GM12865 (cell line): ENCODE measurements around the gene B3GALNT1.

Source experiments
- DNase-seq: peaks from one replicate; pipeline ENCODE4 v3.0.0; 2010; ENCODE audit warnings: low read depth
- H3K4me3 ChIP-seq: 2 replicates; pipeline ENCODE4 v1.5.1; 2011; ENCODE audit warnings: mild to moderate bottlenecking, low read depth, low read length, control low read depth
- TF ChIP-seq, protein P1 (sequence below): IDR thresholded peaks from 2 replicates; pipeline ENCODE4 v1.5.1; 2011; ENCODE audit warnings: low read length, control low read depth, low read depth, inconsistent platforms; ENCODE audit not compliant: insufficient read depth; ENCODE audit errors: missing control alignments

Gene B3GALNT1

DNA sequence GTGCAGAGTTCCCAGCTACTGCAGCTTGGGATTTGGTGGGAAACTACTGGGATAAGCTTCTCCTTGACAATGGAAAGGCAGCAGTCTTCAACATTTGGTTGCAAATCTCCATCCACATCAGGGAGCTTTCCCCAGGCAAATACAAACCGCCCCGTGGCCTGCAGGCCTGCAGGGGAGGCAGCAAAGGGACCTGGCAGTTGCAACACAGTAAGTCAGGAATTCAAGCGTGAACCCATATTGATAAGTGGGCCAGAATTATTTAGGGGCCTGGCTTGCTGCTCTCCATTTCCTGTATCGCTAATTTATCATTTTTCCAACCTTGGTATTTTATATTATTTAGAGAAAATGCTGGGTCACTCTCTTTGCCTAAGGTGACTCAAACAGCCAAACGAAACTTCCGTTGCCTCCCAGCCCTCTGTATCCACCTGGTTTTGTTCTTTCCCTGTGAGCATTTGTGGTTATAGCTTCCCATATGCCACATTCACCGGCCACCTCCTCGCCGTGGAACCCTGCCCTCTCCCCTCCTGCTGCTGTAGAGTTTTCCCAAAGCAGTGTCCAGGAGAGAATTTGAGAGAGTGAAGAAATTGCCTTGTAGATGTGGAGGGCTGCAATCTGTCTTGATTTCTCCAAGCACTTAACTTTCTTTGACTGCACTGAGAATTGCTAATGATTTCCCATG lies 34.8 kb downstream of the B3GALNT1 start:
- TF ChIP-seq, protein P1, sequence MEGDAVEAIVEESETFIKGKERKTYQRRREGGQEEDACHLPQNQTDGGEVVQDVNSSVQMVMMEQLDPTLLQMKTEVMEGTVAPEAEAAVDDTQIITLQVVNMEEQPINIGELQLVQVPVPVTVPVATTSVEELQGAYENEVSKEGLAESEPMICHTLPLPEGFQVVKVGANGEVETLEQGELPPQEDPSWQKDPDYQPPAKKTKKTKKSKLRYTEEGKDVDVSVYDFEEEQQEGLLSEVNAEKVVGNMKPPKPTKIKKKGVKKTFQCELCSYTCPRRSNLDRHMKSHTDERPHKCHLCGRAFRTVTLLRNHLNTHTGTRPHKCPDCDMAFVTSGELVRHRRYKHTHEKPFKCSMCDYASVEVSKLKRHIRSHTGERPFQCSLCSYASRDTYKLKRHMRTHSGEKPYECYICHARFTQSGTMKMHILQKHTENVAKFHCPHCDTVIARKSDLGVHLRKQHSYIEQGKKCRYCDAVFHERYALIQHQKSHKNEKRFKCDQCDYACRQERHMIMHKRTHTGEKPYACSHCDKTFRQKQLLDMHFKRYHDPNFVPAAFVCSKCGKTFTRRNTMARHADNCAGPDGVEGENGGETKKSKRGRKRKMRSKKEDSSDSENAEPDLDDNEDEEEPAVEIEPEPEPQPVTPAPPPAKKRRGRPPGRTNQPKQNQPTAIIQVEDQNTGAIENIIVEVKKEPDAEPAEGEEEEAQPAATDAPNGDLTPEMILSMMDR = no peak
- DNase-seq = no peak
- no peak overlapping the region for H3K4me3 ChIP-seq

DNA sequence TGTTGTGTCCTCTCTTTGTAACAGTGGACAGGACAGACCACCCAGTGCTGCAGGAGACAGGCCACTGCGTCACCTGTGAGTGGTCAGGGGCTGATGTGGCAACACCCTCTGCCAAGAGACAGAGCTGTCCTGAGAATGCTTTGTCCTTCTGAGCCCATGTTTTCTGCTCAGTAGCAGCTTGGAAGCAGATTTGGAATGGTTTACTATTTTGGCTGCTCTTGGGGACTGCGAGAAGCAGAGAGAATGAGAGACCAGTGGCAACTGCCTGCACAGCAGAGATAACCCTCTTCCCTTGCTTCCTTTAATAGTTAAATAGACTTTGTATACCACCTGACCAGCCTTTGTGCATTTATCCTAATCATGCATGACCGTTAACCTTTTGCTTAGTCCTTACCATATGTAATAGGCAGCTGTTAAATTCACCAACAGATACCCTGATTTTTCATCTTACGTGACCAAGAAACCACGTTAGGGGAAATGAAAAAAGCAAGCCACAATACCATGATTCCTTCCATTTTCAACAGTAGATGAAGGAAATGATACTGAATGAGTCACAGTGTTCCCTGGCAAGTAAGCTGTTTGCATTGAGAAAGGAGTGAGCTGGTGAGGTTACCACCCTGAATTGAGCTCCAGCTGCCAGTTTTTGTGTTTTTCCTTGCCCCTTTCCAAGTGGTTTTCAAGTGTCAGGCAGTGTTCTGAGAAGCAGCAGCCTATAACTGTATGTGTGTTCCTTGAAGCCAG lies 35.5 kb downstream of the B3GALNT1 start:
- DNase-seq = peak; percentile 80
- no peak overlapping the region for H3K4me3 ChIP-seq
- TF ChIP-seq, protein P1 = no peak

DNA sequence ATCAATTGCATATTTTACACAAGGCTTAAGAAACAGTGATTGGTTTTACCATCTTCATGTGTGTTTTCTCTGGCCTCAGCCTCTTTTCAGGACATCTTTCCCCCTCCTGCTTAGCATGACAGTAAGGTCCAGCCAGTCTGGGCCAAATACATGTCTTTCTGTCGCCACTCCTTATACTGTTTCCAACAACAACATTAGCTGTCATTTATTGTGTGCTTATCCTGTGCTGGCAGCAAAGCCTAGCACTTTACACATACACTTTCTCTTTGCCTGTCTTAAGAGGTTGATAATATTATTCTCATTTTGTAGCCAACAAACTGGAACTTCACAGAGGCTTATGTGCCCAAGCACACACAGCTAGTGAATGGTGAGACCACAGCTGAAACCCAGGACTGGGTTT lies 37.8 kb downstream of the B3GALNT1 start:
- no peak overlapping the region for H3K4me3 ChIP-seq

DNA sequence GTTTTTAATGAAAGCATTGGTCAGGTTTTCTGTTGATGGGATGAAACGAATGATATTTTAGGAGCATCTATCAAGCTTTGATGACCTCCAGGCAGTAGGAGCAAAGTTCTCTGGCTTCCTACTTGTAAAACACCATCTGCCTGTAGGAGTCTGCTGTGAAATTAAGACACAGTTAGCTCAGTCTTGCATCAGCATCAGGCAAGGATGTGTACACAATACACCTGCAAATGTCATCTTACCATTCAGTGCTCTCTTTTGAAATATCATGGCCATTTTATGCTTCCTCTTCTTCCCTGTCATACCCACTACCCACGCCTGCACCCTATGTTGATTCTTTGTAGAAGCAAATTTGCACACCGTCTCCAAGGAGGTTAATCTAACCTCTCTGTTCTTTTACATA lies 38.2 kb downstream of the B3GALNT1 start:
- H3K4me3 ChIP-seq = no peak overlapping the region
- no peak for DNase-seq
- TF ChIP-seq, protein P1 = no peak

More for the DNA sequence above, 37.8 kb downstream of the B3GALNT1 start:
- peak; percentile 25 for DNase-seq
- TF ChIP-seq, protein P1 = no peak

DNA sequence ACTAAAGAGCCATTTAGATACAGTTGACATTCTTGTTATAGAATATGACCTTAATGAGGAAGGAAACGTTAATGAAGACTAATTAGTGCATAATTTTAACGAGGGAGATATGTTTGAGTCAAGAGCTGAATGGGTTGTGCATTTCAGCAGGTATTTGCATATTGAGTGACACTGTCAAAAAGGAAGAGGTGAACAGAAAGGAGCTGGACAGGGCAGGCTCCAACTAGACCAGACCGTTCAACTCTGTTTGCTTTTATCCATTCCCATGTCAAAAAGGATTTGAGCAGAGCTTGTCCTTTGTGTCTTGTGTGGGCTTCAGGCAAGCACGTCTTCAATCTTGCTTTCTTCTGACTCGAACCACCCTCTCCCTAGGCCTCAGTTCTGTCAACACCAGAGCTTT lies 40.7 kb downstream of the B3GALNT1 start:
- TF ChIP-seq, protein P1 = no peak
- no peak overlapping the region for H3K4me3 ChIP-seq
- DNase-seq = no peak

DNA sequence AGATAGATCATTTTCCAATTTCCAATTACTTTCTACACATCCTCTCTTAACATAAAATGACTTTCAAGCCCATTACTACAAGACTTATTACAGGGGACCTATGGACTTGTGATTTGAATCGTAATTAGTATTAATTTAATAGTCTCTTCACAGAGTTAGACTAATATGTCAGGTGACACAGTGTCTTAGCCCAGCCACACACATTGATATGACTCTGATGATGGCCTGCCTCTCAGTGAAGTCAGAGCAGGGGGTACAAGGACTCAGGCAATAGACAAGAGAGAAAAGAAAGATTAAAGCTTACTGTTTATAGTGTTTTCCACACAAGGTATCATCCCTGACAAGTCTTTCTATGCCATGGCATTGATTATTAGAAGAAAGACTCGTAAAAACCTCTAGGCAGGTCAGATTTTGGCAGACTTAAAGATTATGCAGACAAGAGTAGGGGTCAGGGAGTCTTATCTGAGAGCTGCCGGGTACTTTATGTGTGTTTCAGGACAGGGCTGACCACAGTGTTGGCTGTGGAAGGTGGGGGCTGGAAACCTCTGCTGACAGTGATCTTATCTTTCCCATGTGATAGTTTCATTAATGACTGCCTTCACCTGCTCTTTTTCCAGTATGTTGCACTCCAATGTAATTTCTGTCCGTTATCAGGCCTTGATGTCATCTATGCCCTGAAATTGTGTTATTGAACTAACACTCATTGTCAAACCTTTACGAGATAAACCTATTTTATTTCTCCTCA lies 50.1 kb downstream of the B3GALNT1 start:
- H3K4me3 ChIP-seq = no peak overlapping the region
- TF ChIP-seq, protein P1 = no peak
- no peak for DNase-seq
